Neural crest cell (in vitro differentiated cells): ENCODE measurements around the gene GNE. TPM values are rescaled to one million over a fixed set of nuclear protein-coding genes. Genes with fewer than 3 reads are reported as not detected.
A peak's percentile ranks its signal among the peaks of the same experiment; 100 is the strongest.

Experiments used
- DNase-seq: peaks from one replicate; pipeline ENCODE4 v3.0.0; 2021; ENCODE audit warnings: low read depth, mixed read lengths, low spot score
- H3K27ac Mint-ChIP-seq: one replicate; pipeline ENCODE4 v1.8.0; 2021; ENCODE audit warnings: mild to moderate bottlenecking, mixed read lengths; ENCODE audit not compliant: unreplicated experiment
- H3K27me3 Mint-ChIP-seq: 2 replicates; pipeline ENCODE4 v1.8.0; 2021; ENCODE audit warnings: low read depth, mild to moderate bottlenecking, mixed read lengths
- H3K36me3 Mint-ChIP-seq: 2 replicates; pipeline ENCODE4 v1.8.0; 2021; ENCODE audit warnings: low read depth, mild to moderate bottlenecking, mixed read lengths
- H3K4me1 Mint-ChIP-seq: 2 replicates; pipeline ENCODE4 v1.8.0; 2021; ENCODE audit warnings: mixed read lengths
- H3K4me3 Mint-ChIP-seq: one replicate; pipeline ENCODE4 v1.8.0; 2021; ENCODE audit warnings: mild to moderate bottlenecking, mixed read lengths
- H3K9me3 Mint-ChIP-seq: 2 replicates; pipeline ENCODE4 v1.8.0; 2021; ENCODE audit warnings: mixed read lengths
- CTCF ChIP-seq: fragments of 200-600 bp; sonication (generic); conservative IDR thresholded peaks from 2 replicates; pipeline ENCODE4 v1.5.0; 2021; ENCODE audit warnings: antibody characterized with exemption, mild to moderate bottlenecking
- total RNA-seq: library from RNA; stranded (reverse); gene quantifications from 2 replicates; pipeline ENCODE4 v1.2.1, GENCODE V29; 2021

GNE gene
- total RNA-seq, 1 donor from 2014 or later, result 24.6 TPM

- H3K36me3 Mint-ChIP-seq, result peaks cover 19% of the 10 kb centered on the region
- no peak overlapping the region for H3K4me3 Mint-ChIP-seq
- no peak for DNase-seq
- H3K27ac Mint-ChIP-seq, result peak overlapping the region; percentile 60
- no peaks in the 10 kb centered on the region for H3K27me3 Mint-ChIP-seq
- TF ChIP-seq CTCF, result no peak
- no peaks in the 10 kb centered on the region for H3K9me3 Mint-ChIP-seq
- no peaks in the 10 kb centered on the region for H3K4me1 Mint-ChIP-seq
Measured at GRCh38 chr9:36217256-36217968, 40.8 kb downstream of the GNE start.

GRCh38 chr9:36214571-36214970, 43.7 kb downstream of the GNE start:
- peaks cover 16% of the 10 kb centered on the region for H3K36me3 Mint-ChIP-seq
- peaks cover 8% of the 10 kb centered on the region for H3K4me1 Mint-ChIP-seq
- no peaks in the 10 kb centered on the region for H3K27me3 Mint-ChIP-seq
- DNase-seq, result no peak
- no peak overlapping the region for H3K4me3 Mint-ChIP-seq
- no peak for TF ChIP-seq CTCF
- H3K9me3 Mint-ChIP-seq, result no peaks in the 10 kb centered on the region
- no peak overlapping the region for H3K27ac Mint-ChIP-seq

GRCh38 chr9:36213989-36214388, 44.3 kb downstream of the GNE start:
- no peaks in the 10 kb centered on the region for H3K9me3 Mint-ChIP-seq
- H3K36me3 Mint-ChIP-seq, result peaks cover 18% of the 10 kb centered on the region
- H3K27ac Mint-ChIP-seq, result no peak overlapping the region
- H3K27me3 Mint-ChIP-seq, result no peaks in the 10 kb centered on the region
- TF ChIP-seq CTCF, result no peak
- peaks cover 8% of the 10 kb centered on the region for H3K4me1 Mint-ChIP-seq
- H3K4me3 Mint-ChIP-seq, result no peak overlapping the region
- no peak for DNase-seq

GRCh38 chr9:36213387-36213786, 44.9 kb downstream of the GNE start:
- TF ChIP-seq CTCF, result no peak

GRCh38 chr9:36211510-36211909, 46.7 kb downstream of the GNE start:
- Mint-ChIP-seq H3K4me3 (no peak overlapping the region), H3K4me1 (peaks cover 23% of the 10 kb centered on the region), H3K36me3 (peaks cover 16% of the 10 kb centered on the region), H3K27me3 (no peaks in the 10 kb centered on the region), H3K27ac (no peak overlapping the region), H3K9me3 (no peaks in the 10 kb centered on the region)
- no peak for DNase-seq
- TF ChIP-seq CTCF, result no peak

More at GRCh38 chr9:36213387-36213786, 44.9 kb downstream of the GNE start:
- H3K27ac Mint-ChIP-seq, result no peak overlapping the region
- DNase-seq, result no peak
- no peaks in the 10 kb centered on the region for H3K27me3 Mint-ChIP-seq
- H3K4me3 Mint-ChIP-seq, result no peak overlapping the region
- H3K4me1 Mint-ChIP-seq, result peaks cover 8% of the 10 kb centered on the region
- peaks cover 18% of the 10 kb centered on the region for H3K36me3 Mint-ChIP-seq
- no peaks in the 10 kb centered on the region for H3K9me3 Mint-ChIP-seq
